SK-MEL-5 (cell line): ENCODE measurements around the gene DMBT1. TPM values are rescaled to one million over a fixed set of nuclear protein-coding genes. Genes with fewer than 3 reads are reported as not detected.

Experiments used
- DNase-seq: peaks from one replicate; pipeline ENCODE4 v3.0.0-alpha.2; 2016; ENCODE audit warnings: low read depth, low spot score
- in situ Hi-C: cut with HindIII; loops from 2 replicates; pipeline ENCODE4 v1.10.0; 2016; ENCODE audit warnings: low sequenced_read_pairs, high pct_unique_total_duplicates, low pct_unique_long_range_greater_than_20kb
- total RNA-seq: library from RNA; depleted of rRNA; stranded (reverse); fragments of >200 nt; shearing (Covaris generic); gene quantifications from 2 replicates; pipeline ENCODE4 v1.2.3, GENCODE V29; 2014

Gene DMBT1
- total RNA-seq, 1 experiment from 2014 or later = 0.42 TPM

DNA sequence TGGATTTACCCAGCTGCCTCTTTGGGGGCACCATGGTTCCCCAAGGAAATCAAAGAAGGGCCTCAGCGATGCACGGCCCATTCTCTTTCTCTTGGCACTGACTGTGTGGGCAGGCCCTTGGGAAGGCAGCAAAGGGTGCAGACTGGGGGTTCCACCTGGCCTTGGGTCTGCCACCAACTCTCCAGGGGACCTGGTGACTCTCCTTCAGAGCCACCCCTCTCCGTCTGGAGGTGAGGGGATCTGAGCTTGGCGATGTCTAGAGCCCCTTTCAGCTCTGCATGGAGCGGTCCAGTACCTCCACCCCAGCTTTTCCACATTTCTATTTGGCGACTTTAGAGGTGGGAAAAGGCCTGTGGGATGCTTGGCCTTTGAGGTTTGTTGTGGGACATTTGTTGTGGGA is 70.0 kb downstream of the DMBT1 start:
- in situ Hi-C loops = no loop called here

DNA sequence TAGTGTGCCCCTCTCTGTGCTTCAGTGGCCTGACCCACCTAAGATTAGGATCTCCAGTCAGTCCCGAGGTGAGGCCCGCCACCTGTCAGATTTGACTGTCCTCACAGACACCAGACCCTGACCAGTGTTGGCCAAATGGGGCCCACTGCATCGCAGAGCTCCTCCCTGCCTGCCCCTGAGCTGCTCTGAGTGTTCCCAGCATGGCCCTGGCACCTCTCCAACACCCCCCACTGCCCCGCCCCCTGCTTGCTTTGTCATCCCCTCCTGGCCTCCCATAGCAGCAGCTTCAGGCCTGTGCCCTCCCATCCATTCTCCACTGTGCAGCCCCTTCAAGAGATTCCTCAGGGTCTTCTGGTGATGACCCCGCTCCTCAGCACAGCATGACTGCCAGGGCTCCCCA is 71.5 kb downstream of the DMBT1 start:
- in situ Hi-C loops = no loop called here
- DNase-seq = no peak

More for the DNA sequence above, 70.0 kb downstream of the DMBT1 start:
- no peak for DNase-seq

DNA sequence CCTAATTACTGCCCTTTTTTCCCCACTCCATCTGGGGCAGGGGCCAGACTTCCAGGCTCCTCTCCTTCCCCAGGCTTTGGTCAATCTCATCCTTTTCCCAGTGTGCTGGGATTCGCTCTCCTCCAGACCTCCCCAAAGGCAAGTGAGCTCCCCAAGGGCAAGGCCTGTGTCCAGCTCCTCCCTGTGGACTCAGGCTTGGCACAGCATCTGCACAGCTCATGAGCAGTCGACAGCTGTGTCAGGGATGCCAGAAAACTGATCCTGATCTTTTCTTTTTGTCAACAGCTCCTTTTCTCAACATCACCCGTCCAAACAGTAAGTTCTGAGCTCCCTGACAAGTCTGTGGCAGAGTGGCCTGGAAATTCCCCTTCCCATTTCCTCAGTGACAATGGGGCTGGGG is 72.0 kb downstream of the DMBT1 start:
- in situ Hi-C loops = no loop called here

DNA sequence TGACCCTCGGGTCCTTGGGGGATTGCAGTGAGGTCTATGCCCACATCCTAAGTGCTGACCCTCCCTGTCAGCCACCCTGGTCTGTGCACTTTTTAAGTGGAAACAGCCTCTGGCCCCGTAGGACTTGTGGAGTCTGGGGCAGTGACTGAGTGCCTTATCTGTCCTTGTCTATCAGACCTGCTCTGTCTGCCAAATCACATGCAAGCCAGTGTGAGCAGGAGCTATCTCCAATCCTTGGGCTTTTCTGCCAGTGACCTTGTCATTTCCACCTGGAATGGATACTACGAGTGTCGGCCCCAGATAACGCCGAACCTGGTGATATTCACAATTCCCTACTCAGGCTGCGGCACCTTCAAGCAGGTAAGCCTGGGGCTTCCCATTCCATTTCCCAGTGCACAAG is 76.4 kb downstream of the DMBT1 start:
- in situ Hi-C loops = no loop called here
- DNase-seq = no peak

More for the DNA sequence above, 72.0 kb downstream of the DMBT1 start:
- DNase-seq = no peak

DNA sequence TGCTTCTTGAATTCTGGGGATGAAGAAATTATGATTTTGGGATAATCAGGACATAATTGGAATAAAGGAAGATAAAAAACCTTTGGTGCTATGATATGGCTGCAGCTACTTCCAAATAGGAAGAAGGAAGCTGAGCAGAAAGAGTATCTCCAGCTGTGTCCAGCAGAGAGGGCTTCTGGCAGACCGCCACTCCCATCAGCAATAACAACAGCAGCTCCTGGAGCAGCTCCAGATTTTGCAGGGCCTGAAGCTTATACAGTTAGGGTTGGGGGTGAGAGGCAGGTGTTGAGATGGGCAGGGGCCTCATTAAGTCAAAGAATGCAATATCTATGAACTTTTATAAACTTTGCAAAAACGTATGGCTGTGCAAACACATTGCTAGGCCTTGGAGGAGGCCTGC is 76.8 kb downstream of the DMBT1 start:
- in situ Hi-C loops = no loop called here
- DNase-seq = no peak

DNA sequence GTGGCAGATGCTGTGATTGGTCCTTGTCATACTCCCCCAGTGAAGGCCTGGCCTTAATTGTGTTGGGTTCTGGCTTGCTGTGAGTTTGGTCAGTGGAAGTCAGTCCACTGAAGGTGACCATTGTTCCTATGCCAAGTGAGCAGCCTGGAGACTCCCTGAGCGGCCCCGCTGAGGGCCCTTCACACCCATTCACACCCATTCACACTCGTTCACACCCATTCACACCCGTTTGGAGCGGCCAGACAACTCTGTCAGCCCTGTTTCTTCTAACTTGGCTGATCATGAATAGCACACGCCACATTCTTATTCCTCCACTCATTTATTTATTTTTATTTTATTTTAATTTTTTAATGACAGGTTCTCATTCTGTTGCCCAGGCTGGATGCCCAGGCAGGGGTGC is 77.6 kb downstream of the DMBT1 start:
- in situ Hi-C loops = no loop called here
- no peak for DNase-seq

DNA sequence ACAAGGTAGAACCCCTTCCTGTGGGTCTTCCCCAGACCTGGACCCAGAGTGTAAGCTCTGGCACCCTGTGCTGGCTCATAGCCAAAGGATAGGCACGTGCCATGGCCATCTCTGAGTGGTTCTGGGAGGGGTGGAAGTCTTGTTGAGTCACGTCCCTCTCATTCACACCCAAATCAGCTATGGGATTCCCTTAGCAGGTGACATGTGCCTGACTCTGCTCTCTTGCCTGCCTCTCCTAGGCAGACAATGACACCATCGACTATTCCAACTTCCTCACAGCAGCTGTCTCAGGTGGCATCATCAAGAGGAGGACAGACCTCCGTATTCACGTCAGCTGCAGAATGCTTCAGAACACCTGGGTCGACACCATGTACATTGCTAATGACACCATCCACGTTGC is 79.2 kb downstream of the DMBT1 start:
- no peak for DNase-seq
- in situ Hi-C loops = no loop called here

DNA sequence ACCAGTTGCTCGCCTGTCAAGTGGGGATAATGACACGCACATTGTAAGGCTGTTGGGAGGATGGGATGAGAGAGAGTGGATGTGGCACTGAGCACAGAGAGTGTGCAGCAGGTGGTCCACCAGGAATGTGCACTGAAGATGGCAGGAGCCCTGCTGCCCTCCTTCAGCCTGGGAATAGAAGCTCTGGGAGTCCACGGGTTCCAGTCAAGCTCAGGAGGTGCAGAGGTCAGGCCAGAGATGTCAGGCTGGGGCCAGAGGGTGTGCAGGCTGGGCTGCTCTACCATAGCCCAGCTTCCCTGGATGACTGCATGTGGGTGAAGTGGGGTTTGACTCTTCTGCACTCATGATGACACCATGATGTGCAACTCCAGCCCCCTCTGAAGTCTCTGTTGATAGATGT is 80.4 kb downstream of the DMBT1 start:
- in situ Hi-C loops = no loop called here

DNA sequence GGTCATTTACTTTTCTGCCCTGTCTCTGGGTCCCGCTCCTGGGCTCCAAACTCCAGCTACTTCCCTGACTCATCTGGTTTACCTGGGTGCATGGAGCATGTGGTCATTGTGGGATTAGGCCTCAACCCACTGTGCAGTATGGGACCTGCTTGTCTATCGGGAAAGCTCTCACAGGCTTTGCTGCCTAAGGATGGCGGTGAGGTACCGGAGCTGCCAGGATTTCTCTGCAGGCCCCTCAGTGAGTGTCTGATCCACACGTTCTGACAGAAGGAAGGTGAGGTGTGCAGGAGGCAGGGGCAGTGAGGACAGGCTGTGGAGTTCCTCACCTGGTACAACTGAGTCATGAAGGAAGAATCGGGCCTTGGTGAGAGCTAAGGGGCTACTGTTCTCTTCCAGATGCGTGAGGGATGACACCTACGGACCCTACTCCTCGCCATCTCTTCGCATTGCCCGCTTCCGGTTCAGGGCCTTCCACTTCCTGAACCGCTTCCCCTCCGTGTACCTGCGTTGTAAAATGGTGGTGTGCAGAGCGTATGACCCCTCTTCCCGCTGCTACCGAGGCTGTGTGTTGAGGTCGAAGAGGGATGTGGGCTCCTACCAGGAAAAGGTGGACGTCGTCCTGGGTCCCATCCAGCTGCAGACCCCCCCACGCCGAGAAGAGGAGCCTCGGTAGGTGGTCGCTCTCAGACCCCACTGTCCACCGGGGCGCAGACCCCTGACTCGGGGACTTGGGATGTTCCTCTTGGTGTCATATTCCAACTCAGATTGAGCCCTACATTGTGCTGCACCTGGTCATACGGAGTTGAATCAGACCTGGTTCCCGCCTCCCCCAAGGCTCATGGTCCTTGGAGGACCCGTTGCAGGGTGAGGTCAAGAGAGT is 82.4 kb downstream of the DMBT1 start:
- in situ Hi-C loops = no loop called here
- no peak for DNase-seq

More for the DNA sequence above, 80.4 kb downstream of the DMBT1 start:
- DNase-seq = no peak

DNA sequence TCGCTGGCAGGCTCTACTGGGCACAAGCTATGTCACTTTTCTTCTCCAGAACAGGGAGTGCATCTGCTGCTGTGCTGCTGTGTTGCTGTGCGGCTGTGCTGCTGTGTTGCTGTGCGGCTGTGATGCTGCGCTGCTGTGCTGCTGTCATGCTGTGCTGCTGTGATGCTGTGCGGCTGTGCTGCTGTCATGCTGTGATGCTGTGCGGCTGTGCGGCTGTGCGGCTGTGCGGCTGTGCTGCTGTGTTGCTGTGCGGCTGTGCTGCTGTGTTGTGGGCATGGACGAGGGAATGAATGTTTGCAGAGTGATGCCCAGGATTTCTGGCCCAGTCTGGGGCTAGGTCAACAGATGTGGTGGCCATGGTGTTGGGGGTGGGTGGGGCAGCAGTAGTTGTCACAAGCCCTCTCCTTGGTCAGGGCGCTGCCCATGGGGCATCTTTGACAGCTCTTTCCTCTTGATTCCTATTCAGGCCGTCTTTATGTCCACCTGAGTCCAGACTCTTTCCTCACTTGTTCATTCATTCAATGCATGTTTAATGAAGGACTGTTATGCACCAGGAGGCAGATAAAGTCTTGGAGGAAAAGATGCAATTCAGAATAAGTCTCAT is 83.5 kb downstream of the DMBT1 start:
- in situ Hi-C loops = no loop called here
- no peak for DNase-seq

DNA sequence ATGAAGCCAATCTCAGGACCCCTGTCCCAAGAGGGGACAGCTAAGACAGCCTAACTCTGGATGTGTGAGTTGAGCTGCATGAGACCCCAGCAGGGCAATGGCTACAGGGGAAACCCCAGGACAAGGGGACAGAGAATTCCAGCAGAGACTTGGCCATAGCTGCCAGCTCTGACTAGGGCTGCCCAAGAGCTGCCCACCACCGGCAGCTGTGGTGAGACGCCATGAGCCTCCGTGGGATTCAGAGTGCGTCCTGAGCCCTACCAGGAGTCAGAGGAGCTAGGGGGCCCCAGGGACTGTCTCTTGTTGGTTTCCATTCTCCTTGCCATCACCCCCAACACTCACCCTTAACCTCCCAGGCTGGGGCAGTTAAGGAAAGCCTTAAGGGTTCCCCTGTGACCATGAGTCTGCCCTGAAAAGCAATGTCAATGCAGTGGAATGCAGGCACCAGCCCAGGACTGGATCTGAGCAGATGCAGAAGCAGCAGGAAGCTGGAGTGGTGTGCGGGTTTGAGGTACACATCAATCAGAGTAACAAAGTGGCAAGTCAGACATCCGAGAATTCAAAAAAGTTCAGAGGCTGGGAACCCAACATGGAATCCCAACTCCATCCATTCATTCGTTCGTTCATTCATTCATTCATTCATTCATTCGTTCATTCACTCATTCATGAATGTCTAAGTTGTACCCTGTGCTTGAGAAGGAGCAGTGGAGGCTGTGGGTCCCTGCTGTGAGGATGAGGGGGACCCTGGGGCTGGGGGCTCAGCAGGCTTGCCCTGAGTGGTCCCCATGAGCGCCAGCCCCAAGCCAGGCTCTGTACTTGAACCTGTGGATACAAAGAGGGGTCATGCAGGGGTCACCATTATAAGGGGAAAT is 86.2 kb downstream of the DMBT1 start:
- DNase-seq = no peak
- in situ Hi-C loops = no loop called here

DNA sequence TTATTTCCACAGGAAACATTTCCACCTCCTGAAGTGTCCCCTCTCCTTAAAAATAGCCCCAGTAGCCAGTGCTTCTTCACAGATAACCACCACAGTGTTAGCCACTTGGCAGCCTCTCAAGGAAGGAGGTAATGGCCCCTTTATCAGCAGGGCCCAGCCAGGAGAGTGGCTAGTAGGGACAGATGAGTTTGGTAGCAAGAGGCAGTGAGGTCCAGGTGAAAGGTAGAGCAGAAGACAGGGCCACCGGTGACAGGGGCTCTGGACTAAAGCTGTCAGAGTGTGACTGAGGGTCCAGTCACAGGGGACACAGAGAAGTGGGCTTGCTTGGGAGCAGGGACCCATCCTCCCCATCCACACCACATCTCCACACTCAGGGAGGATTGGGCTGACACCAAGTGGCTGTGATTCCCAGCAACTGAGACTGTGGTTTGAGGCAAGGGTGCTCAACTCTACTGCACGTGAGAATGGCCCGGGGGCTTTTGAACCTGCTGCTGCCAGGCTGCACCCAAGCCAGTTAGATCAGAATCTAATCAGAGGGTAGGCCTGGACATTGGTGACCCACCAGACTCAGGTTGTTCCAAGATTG is 86.9 kb downstream of the DMBT1 start:
- in situ Hi-C loops = no loop called here
- no peak for DNase-seq

DNA sequence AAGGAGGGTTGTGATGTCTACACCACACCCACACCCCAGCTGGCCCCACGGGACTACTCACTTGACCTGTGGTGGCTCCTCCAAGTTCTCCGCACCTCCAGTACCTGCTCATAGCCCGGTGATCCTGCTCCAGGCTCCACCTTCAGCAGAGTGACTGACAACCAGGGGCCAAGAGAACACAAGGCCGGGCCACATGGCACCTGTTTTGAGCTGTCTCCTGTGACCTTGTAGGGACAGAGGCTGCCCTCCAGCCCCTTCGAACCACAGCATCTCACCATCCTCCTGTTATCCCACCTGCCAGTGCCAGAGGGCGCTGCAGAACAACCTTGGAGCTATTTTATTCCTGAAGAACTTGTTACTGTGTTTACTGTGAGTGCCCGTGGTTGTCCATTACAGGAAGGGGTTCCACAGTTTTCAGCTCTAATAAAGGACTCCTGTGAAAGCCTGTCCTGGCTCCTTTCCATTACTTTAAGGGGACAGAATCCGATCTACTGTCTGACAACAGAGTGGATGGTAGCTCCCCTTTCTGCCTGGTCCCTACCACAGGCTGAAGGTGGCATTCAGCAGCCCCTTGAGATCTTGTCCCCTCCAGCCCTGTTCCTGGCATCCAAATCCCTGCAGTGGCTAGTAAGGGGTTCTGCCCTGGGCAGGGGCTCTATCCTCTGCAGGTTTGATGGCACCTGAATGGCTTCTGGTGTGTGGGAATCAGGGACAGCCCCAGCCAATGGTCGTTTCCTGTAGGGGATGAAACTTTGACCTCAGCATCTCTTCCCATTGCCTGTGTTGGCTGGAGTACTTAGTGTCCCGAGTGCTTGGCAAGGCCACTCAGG is 88.3 kb downstream of the DMBT1 start:
- peak; percentile 68 for DNase-seq
- in situ Hi-C loops = no loop called here

DNA sequence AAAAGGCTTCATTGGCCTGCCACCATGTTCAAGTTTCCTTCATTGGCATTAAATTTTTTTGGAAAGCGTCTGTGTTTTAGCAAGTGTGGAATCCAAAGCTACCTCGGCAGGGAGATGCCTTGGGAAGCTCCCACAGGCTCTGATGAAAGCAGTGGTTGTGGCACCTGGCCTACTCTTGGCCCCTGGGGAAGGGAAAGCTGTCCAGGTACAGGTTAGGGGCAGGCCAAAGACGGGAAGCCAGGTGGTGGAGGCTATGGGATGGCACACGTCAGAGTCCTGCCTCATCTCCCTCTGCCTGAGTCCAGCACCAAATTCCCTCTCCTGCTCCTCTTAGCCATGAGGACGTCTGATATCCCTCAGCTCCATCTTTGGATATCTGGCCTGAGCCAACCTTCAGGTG is 89.3 kb downstream of the DMBT1 start:
- no peak for DNase-seq
- in situ Hi-C loops = no loop called here

DNA sequence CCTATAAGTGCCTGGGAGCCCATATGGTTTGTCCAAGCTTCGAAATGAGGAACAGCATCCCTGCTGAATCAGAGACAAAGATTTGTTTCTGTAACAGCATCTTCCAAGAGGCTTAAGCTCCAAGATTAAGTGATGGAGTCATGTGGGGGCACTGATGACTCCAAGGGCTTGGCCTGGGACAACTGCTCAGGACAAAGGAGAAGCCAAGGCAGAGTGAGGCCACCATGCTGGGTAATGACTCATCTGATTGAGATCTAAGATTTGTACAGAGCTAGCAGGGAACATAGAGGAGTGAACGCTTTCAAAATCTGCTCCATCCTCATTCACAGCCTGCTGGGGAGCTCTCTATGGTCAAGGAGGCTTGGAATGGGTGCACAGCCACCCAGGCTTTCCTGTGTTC is 89.8 kb downstream of the DMBT1 start:
- no peak for DNase-seq
- in situ Hi-C loops = no loop called here

DNA sequence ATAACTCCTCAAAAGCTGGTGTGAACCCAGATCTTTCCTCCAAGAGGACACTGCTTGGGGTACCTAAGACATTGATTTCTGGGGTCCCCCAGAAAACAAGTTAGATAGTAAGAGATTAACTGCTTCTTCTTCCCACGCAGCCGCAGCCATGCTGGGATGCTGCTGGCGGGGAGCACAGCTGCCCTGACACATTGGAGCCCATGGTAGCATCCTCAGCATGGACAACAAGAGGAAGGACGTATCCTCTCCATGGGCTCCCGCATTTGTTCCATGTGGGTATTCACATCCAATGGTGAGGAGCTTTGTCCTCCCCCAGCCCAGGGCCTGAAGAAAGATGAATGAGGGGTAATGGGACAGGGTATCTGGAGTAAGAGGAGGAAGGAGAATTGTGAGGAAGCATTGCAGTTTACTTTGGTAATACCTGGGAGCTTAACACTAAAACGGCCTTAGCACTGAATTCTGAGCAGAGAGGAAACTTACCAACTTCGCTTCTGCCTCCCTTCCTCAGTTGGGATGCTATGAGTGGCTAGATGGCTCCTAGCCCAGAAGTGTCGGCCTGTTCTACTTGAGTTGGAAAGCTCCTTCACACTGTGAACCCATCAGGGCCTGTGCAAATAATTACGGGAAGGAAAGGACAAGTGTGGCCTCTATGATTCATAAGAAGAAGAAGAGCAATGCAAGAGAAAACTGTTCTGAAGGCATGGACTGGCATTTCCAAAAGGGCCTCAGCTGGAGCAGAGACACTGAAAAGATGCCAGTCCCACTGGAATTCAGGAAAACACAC is 95.2 kb downstream of the DMBT1 start:
- in situ Hi-C loops = no loop called here
- no peak for DNase-seq
